GM10266 (cell line): Measurements from ENCODE around the gene ZBTB17.

Experiments
- DNase-seq: peaks from one replicate; pipeline ENCODE4 v3.0.0; 2012; ENCODE audit errors: extremely low spot score
- CTCF ChIP-seq: IDR thresholded peaks from 2 replicates; pipeline ENCODE4 v1.5.1; 2012; ENCODE audit warnings: mild to moderate bottlenecking, low read depth; ENCODE audit not compliant: control insufficient read depth, insufficient read depth; ENCODE audit errors: missing control alignments

The ZBTB17 gene

GRCh38 chr1:15943992-15944307 lies 32.0 kb downstream of the ZBTB17 start:
- no peak for DNase-seq
- no peak for TF ChIP-seq CTCF

GRCh38 chr1:15943328-15943991 lies 32.4 kb downstream of the ZBTB17 start:
- no peak for DNase-seq
- no peak for TF ChIP-seq CTCF

- DNase-seq: no peak
- TF ChIP-seq CTCF: no peak
Observed at GRCh38 chr1:15942661-15943327, 33.1 kb downstream of the ZBTB17 start.

GRCh38 chr1:15941899-15942660 lies 33.8 kb downstream of the ZBTB17 start:
- DNase-seq: no peak
- no peak for TF ChIP-seq CTCF

- DNase-seq: no peak
- TF ChIP-seq CTCF: no peak
Observed at GRCh38 chr1:15941044-15941840, 34.7 kb downstream of the ZBTB17 start.

- TF ChIP-seq CTCF: no peak
- no peak for DNase-seq
Observed at GRCh38 chr1:15940110-15941043, 35.5 kb downstream of the ZBTB17 start.
